ACC112 (cell line): Measurements from ENCODE around the gene SMIM31.

Experiments
- H2AFZ ChIP-seq: fragments of 200-600 bp; sonication (generic); one replicate; pipeline ENCODE4 v1.6.0; 2017; ENCODE audit warnings: antibody characterized with exemption, low read length; ENCODE audit not compliant: unreplicated experiment
- H3K27ac ChIP-seq: fragments of 200-600 bp; sonication (generic); 2 replicates; pipeline ENCODE4 v1.5.1; 2014; ENCODE audit warnings: low read depth, mild to moderate bottlenecking, antibody characterized with exemption, low read length, moderate library complexity
- H3K27me3 ChIP-seq: fragments of 200-600 bp; sonication (generic); 2 replicates; pipeline ENCODE4 v1.6.1; 2014; ENCODE audit warnings: mild to moderate bottlenecking, antibody characterized with exemption, low read length, moderate library complexity, mixed read lengths; ENCODE audit not compliant: insufficient read depth
- H3K36me3 ChIP-seq: fragments of 200-600 bp; sonication (generic); 2 replicates; pipeline ENCODE4 v1.6.1; 2016; ENCODE audit warnings: mild to moderate bottlenecking, antibody characterized with exemption, low read length, moderate library complexity, mixed read lengths; ENCODE audit not compliant: insufficient read depth
- H3K4me1 ChIP-seq: fragments of 200-600 bp; sonication (generic); one replicate; pipeline ENCODE4 v1.6.1; 2016; ENCODE audit warnings: low read length, mixed read lengths; ENCODE audit not compliant: insufficient read depth, unreplicated experiment, control insufficient read depth
- H3K4me3 ChIP-seq: fragments of 200-600 bp; sonication (generic); 2 replicates; pipeline ENCODE4 v1.5.1; 2014; ENCODE audit warnings: mild to moderate bottlenecking, low read depth, low read length
- H3K79me2 ChIP-seq: fragments of 200-600 bp; sonication (generic); one replicate; pipeline ENCODE4 v1.6.0; 2016; ENCODE audit warnings: low read length; ENCODE audit not compliant: control insufficient read depth, unreplicated experiment, insufficient read depth

The SMIM31 gene

DNA sequence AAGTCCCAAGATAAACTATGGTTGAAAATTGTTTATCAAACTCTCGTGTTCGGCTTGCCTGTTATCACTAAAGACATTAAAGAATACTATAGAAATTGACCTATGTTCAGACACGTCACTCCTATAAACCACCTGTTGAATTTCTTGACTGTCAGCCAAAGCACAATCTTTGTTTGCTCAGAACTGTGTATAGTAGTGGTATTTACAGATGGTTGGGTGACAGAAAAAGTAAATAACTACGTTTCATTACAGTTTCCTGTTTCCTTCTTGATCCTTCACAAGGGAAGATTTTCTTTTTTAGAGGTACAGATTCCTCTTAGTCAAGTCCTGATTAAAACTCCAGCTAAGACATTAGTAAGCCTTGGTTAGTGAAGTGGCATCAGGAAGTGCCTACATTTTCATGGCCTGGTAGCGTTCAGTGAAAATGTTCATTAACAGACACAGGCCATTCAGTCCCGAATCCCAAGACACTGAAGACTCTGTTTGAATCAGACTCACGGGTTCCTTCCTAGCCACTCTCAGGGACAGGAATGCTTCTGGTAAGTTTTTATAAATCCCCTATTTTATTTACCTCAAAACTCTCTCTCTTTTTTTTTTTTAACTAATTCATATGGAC, at the start of gene SMIM31:
Gene SMIM31, plus strand, starts transcription at position 259 of the 616 bp plus-strand sequence. CDS start 16,313 bp downstream, outside the sequence.
- no peaks in the 10 kb centered on the region for H3K27me3 ChIP-seq
- no peak within 1 kb of the TSS for H2AFZ ChIP-seq
- H3K79me2 ChIP-seq: no peaks in the 10 kb centered on the region
- no peaks in the 10 kb centered on the region for H3K4me1 ChIP-seq
- H3K4me3 ChIP-seq: no peak within 1 kb of the TSS
- H3K27ac ChIP-seq: no peak within 1 kb of the TSS
- no peaks in the 10 kb centered on the region for H3K36me3 ChIP-seq

DNA sequence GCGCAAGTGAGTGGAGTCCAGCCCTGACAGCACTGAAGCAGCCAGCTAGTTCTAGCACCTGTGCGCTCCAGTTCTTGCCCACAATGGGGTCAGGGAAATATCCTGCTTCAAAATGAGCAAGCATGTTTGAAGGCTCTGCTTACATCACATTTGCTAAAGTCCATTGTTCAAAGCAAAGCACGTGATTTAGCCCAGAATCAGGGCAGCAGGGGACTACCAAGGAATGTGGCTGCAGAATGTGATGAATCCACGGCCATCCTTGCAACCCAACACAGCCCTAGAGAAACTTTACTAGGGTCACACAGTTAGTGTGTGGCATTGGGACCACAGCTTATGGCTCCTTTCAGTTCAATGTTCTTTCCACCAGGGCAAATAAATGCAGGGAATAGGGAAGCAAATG, 47.3 kb upstream of the SMIM31 start:
- no peaks in the 10 kb centered on the region for H3K4me1 ChIP-seq
- no peaks in the 10 kb centered on the region for H3K36me3 ChIP-seq
- no peaks in the 10 kb centered on the region for H3K79me2 ChIP-seq
- no peak overlapping the region for H3K27ac ChIP-seq
- no peak overlapping the region for H2AFZ ChIP-seq
- no peak overlapping the region for H3K4me3 ChIP-seq
- H3K27me3 ChIP-seq: no peaks in the 10 kb centered on the region

DNA sequence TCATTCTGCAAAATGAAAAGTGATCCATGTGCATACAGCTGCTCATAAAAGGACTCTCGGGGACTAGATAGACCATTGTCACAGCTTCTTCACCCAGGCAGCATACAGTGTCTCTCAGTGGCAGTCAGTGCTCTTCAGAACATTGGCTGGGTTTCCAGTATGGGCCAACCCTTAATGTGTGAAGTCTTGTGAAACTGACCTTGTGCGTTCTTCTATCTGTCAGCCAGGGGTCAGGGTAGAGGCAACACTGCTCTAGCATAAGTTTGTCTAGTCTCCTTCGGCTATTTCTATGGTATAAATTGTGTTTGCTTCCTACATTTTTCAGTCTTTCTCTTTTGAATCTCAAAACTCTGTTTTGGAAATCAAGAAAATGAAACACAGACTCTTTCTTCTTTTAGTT, 37.0 kb upstream of the SMIM31 start:
- Histone ChIP-seq H2AFZ (no peak overlapping the region), H3K27ac (no peak overlapping the region), H3K27me3 (0 out of 2 replicates have a peak, but pooled peaks cover 2% of the 10 kb centered on the region), H3K4me1 (no peaks in the 10 kb centered on the region), H3K36me3 (no peaks in the 10 kb centered on the region), H3K4me3 (no peak overlapping the region), H3K79me2 (no peaks in the 10 kb centered on the region)

DNA sequence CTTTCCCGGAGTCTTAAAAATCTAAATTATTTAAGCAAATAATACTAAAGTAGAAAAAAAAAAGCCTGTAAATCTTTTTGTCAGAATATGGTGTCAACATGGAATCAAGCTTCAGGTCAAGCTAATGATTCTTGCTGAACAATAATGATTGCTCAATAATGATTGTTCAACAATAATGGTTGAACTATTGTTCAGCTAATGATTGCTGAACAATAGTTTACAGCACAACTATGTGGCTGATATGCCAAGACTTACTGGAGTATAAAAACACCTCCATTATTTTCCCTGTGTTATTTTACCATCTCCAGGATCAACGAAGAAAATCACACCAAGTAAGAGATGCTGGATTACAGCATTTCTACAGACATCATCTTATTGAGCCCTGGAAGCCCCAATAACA, 35.1 kb upstream of the SMIM31 start:
- Histone ChIP-seq H3K27me3 (0 out of 2 replicates have a peak, but pooled peaks cover 2% of the 10 kb centered on the region), H3K4me1 (no peaks in the 10 kb centered on the region), H3K79me2 (no peaks in the 10 kb centered on the region), H3K4me3 (no peak overlapping the region), H2AFZ (no peak overlapping the region), H3K36me3 (no peaks in the 10 kb centered on the region), H3K27ac (no peak overlapping the region)

DNA sequence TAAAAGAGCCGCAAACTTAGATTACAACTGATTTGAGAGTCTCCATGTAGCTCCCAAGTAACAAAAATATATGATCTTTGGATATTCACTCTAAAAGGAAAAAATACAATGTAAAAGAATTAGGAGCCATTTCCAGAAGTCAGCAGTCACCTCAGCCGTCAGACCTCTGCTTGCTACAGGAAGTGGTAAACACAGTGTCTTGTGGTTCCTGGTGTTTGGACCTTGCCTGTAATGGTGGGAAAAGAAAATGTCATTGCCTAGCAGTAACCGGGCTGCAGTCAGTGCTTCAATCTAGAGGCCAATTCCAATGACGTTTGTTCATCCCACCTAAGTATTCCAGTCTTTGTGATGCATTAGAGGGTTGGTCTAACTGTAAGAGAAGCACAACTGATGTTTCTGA, 28.9 kb upstream of the SMIM31 start:
- no peak overlapping the region for H3K27ac ChIP-seq
- no peak overlapping the region for H2AFZ ChIP-seq
- H3K79me2 ChIP-seq: no peaks in the 10 kb centered on the region
- H3K4me3 ChIP-seq: no peak overlapping the region
- no peaks in the 10 kb centered on the region for H3K4me1 ChIP-seq
- no peaks in the 10 kb centered on the region for H3K36me3 ChIP-seq
- H3K27me3 ChIP-seq: peaks cover 13% of the 10 kb centered on the region; the same call in 1 of the 2 replicates

DNA sequence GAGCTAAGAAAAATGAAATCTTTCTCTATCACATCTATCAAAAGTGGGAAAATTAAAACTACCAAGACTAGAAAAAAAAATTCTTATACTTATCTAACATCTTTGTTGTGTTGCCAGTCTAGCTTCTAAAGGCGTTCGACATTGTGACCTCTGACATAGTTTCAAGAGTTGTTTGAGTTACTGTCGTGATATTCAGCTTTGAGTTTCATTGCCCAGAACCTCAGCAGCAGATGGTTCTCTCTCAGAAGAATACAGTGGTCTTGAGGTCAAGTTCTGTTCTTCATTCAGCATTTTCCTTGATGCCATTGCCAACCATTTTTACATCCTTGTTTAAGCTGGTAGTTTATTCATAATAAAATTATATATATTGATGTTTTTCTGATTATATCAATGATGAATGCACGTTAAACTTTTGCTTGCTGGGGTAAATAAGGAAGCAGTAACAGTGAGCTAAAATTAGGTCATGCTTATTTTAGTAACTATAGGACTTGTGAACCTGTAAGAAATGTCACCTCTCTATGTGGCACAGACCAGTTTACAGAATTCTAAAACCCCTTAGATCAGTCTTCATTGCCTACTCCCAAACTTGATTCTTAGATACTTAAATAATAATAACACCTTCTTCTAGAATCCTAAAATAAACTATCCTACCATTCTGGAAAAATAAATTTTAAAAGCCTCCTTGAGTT, 23.1 kb upstream of the SMIM31 start:
- Histone ChIP-seq H3K27ac (no peak overlapping the region), H3K36me3 (no peaks in the 10 kb centered on the region), H3K4me1 (no peaks in the 10 kb centered on the region), H3K27me3 (0 out of 2 replicates have a peak, but pooled peaks cover 18% of the 10 kb centered on the region), H3K79me2 (no peaks in the 10 kb centered on the region), H3K4me3 (no peak overlapping the region), H2AFZ (no peak overlapping the region)

DNA sequence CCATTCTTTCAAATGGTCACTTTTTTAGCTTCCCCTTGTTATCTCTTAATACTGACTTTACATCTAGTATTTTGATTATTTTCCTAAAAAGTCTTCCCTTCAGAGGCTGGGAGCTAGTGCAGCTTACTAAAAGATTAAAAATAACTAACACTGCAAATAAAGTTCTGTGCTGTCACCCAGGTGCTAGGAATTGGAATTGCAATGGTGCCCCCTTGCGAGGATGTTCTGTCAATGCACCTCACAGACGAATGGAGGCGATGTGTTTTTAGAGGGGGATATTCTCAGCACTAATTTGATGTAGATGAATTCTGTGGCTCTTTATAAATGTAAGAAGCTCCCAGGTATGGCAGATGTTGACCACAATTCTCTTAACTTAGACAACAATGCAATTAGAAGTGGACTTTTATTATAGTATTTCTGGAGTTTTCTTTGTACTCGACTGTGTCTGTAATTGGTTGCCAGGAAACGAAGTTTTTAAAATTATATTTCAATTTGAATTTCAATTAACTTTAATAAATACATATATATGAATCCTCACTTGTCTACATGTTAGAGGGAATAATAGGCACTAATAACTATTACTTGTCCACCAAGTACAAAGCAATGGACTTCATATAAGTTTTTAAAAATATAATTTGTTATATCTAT, 22.0 kb upstream of the SMIM31 start:
- H3K4me3 ChIP-seq: no peak overlapping the region
- H3K27me3 ChIP-seq: 0 out of 2 replicates have a peak, but pooled peaks cover 18% of the 10 kb centered on the region
- no peak overlapping the region for H2AFZ ChIP-seq
- H3K27ac ChIP-seq: no peak overlapping the region
- H3K36me3 ChIP-seq: no peaks in the 10 kb centered on the region
- no peaks in the 10 kb centered on the region for H3K4me1 ChIP-seq
- no peaks in the 10 kb centered on the region for H3K79me2 ChIP-seq

DNA sequence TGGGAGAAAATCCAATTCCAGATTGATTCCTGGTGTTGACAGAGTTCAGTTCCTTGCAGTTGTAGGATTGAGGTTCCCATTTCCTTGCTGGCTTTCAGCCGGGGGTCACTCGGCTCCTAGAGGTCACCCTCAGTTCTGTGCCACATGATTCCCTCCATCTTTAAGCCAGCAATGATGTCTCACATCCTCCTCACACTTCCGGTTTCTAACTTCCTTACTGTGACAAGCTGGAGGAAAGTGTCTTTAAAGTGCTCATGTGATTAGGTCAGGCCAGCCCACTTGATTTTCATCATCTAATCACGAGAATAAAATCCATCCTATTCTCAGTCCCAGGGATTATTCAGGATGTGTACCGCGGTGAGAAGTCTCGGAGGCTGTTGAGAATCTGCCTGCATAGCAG, 19.4 kb upstream of the SMIM31 start:
- Histone ChIP-seq H2AFZ (no peak overlapping the region), H3K4me1 (no peaks in the 10 kb centered on the region), H3K27ac (no peak overlapping the region), H3K36me3 (no peaks in the 10 kb centered on the region), H3K4me3 (no peak overlapping the region), H3K79me2 (no peaks in the 10 kb centered on the region), H3K27me3 (peaks cover 15% of the 10 kb centered on the region; the same call in 1 of the 2 replicates)

DNA sequence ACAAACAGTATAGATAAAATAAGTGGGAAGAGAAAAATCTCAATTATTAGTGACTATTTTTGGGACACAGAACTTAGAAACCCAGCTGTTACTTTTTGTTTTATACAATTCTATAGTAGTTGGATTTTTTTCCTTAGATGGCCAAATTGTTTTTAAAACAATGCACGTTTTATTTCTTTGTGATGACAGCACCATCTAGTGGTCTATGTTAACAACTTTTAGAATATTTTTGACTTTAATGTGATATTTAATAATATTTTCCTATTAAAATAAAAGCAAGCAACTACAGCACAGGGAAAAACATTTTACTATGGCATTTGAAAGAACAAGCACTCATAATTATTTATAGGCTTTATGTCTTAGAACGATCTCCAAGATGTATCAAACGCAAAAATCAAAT, 5.6 kb upstream of the SMIM31 start:
- no peaks in the 10 kb centered on the region for H3K79me2 ChIP-seq
- H3K4me1 ChIP-seq: no peaks in the 10 kb centered on the region
- peaks cover 7% of the 10 kb centered on the region; the same call in 1 of the 2 replicates for H3K27me3 ChIP-seq
- no peak overlapping the region for H3K4me3 ChIP-seq
- no peaks in the 10 kb centered on the region for H3K36me3 ChIP-seq
- H2AFZ ChIP-seq: no peak overlapping the region
- H3K27ac ChIP-seq: no peak overlapping the region

DNA sequence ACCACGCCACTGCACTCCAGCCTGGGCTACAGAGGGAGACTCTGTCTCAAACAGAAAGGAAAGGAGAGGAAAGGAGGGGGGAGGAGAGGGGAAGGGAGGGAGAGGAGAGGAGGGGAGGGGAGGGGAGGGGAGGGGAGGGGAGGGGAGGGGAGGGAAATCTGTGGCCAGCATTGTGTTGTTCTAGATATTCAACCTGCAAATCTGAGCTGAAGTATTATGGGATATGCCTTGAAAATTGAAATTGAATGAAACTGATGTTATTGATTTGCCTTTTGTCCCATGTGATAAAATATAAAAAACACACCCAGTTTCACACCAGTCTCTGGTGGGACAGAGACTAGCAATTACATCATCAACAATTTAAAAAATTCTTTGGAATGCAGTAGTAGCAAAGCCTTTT, 1.5 kb downstream of the SMIM31 start:
- Histone ChIP-seq H3K36me3 (no peaks in the 10 kb centered on the region), H3K4me3 (no peak overlapping the region), H3K4me1 (no peaks in the 10 kb centered on the region), H3K27me3 (no peaks in the 10 kb centered on the region), H3K27ac (no peak overlapping the region), H2AFZ (no peak overlapping the region), H3K79me2 (no peaks in the 10 kb centered on the region)

DNA sequence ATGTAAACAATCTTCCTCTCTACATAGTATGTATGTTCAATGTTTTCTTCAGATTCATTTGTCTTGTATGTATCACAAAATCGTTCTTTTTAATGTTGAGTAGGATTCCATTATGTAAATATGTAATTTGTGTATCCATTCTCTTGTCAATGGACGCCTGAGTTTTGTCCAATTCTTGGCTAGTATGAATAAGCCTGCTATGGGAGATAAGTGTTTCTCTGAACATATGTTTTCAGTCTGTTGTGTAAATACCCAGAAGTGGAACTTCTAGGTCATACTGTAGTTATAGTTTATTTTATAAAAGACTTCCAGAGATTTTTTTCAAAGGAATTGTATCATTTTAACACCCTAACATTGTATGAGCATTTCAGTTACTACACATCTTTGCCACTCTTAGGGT, 2.8 kb downstream of the SMIM31 start:
- H2AFZ ChIP-seq: no peak overlapping the region
- no peak overlapping the region for H3K4me3 ChIP-seq

More for the DNA sequence above, 2.8 kb downstream of the SMIM31 start:
- Histone ChIP-seq H3K4me1 (no peaks in the 10 kb centered on the region), H3K27ac (no peak overlapping the region), H3K27me3 (no peaks in the 10 kb centered on the region), H3K36me3 (no peaks in the 10 kb centered on the region), H3K79me2 (no peaks in the 10 kb centered on the region)
